Skin epidermis (tissue), 12 donors: ENCODE data around the gene C1orf146.
"Not testable (repeated sequence)": the region's sequence is repeated elsewhere in the genome, so short reads cannot be mapped to it uniquely, and the experiment has no call there.

Experiments used
- H3K27ac ChIP-seq, 21 experiments: fragments of 200-600 bp; sonication (generic) in 11 of 21; one replicate each; pipeline ENCODE4 v1.5.0; 2020; ENCODE audit warnings: mild to moderate bottlenecking in 3 of 21, inconsistent platforms in 2 of 21, moderate library complexity in 2 of 21
- H3K4me3 ChIP-seq, 7 experiments: fragments of 200-600 bp; sonication (generic) in 2 of 7; one replicate each; pipeline ENCODE4 v1.5.0; 2020; ENCODE audit warnings: inconsistent platforms in 2 of 7, mild to moderate bottlenecking in 2 of 7, moderate library complexity in 1 of 7

The C1orf146 gene, protein sequence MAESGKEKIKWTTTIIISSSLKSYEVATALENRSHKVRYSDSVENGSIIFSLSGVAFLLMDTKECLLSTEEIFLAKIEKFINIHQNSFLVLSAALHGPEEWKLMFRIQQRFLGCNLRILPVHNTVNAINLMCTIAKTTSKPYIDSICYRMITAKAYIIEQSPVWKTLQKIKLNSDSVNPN

DNA sequence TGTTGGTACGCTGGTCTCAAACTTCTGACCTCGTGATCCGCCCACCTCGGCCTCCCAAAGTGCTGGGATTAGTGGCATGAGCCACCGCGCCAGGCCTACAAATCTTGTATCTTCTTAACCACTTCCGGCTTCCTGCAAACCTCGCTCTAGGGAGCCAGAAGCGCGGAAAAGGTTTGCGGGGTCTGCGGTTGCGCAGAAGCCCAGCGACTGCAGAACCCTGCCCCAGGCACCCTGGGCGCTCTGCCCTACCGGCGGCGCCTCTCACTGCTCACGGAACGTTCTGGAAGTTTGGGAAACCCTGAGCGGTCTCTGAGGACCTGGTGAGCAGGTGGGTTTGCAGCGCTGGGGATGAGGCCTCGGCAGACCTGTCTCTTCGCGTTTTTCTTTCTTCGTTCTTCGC, at the start of gene C1orf146:
Gene C1orf146, plus strand, starts transcription at position 195 of the 400 bp plus-strand sequence. CDS start 13,506 bp downstream, outside the sequence.
- no peak within 1 kb of the TSS for H3K4me3 ChIP-seq
- H3K27ac ChIP-seq = no peak within 1 kb of the TSS

DNA sequence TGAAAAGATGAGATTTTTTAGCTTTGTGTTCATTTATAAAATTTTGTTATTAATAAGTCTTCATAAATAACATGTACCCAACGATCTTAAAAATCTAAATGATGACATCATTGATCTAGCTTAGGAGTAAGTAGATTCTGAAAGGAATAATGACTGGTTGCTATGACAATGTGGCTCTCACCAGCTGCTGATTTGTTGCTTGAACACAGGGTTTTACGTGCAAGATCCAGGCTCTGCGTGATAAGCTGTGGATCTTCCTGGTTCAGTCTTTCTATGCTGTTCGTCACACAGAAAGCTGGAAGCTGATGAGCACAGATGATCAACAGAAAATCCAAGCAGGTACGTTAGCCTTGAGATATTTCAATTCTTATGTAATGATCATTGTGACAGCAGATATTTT, 49.1 kb upstream of the C1orf146 start:
- Histone ChIP-seq H3K27ac (no peak overlapping the region), H3K4me3 (no peak overlapping the region)

DNA sequence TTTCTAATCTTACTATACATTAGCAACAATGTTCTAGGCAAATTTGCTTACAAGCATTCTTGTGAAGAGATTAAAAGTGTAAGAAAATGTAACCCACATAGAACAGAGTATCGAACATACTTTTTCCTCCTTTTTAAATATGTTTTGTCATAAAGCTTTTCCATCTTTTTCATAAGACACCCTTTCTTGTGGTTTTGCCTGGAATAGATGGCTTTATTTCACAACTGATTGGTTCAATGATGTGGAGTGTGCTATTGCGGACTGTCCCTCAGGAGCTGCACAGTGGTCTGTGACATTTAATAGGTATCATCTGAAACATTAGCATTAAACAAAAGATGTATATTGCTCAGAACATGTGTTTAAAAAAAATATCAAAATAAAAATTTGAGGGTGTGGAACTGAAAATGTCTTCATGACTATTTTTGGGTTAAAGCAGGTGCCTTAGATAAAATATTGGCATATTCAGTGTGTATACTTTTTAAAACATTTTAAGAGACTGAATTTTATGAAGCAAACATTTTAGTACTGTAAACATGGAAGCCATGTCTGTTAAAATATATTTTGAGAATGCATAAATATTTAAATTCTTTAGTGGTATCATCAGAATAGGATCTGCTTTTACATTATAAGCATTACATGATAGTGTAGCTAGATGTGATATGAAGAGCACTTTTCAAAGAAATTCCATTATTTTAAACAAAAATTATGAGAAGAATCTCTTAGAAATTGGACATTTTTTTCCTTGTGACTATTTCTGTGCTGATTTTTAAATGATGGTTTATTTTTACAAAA, 48.3 kb upstream of the C1orf146 start:
- H3K27ac ChIP-seq = no peak overlapping the region
- H3K4me3 ChIP-seq = no peak overlapping the region

DNA sequence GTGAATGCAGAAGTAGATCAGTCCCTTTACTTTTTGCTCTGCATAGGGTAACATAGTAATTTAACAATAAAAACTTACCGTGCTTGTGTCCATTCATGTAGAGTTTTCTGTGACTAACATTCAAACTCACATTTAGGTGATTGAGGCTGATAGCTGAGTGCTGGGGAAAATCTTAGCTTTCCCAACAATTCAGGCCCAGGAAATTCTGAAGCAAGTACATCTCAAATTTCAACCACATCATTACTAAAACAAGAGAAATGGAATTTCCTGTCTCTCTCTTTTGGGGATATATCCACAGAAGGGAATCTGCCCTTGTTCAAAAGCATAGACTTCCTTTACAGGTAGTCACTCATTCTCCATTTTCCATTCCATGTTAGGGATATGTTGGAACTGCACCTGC, 33.1 kb upstream of the C1orf146 start:
- H3K4me3 ChIP-seq = no peak overlapping the region

DNA sequence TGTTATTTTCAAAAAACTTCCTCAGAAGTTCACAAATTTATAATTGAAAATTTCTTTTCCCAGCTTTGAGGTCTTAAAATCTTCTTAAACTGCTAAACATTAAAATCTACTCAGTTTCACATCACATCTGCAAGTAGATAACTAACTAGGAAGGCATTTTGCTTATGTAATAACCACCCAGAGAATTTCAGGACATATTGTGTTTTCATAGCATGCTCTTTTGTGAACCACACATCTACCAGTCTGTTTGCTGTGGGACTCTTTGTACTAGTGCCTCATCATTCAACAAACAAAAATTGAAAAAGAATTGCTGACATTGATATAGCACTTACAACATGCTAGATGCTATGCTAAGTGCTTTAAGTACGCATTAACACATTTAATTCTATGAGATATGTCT, 31.6 kb upstream of the C1orf146 start:
- Histone ChIP-seq H3K4me3 (no peak overlapping the region), H3K27ac (no peak overlapping the region)

More for the DNA sequence above, 33.1 kb upstream of the C1orf146 start:
- no peak overlapping the region for H3K27ac ChIP-seq

DNA sequence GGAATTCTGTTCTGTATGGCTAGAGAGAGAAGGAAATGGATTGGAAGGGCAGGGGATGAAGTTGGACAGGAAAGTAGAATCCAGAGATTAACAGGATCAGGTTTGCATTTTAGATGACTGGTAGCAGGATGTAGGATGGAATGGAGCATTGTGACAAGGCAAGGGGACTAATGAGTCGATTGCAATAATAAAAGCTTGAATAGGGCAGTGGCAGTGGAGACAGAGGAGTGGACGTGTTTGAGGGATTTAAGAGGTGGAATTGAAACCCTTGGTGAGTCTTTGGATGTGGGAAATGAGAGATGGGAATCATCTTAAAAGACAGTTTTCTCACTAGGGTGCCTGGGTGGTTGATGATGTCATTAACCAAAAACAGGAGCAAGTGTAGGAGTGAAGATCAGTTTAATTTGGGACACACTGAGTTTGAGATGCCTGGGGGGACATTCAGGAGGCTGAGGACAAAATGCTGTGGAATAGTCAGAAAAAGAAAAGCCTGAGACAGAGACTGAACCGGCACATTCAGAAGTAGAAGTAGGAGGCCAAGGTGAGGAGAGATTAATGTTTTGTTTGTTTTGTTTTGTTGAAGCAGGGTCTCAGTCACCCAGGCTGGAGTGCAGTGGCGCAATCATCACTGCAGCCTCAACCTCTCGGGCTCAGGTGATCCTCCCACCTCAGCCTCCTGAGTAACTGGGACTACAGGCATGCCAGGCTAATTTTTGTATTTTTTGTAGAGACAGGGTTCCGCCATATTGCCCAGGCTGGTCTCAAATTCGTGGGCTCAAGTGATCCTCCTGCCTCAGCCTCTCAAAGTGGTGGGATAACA, 29.1 kb upstream of the C1orf146 start:
- Histone ChIP-seq H3K27ac (no peak overlapping the region), H3K4me3 (no peak overlapping the region)

DNA sequence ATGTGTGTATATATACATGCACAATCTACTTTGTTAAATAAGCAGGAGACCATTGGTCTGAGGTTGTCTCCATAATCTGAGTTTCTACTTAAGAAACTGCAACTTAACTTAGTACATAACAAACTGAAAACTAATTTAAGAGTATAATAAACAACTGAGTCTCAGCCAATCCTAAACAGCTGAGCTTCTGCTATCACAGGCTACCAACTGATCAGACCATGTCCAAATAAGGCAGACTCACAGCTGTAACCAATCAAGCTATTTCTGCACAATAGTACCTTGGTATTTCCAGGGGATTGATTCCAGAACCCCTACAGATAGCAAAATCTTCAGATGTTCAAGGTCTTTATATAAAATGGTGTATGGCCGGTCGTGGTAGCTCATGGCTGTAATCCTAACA, 26.0 kb upstream of the C1orf146 start:
- no peak overlapping the region for H3K27ac ChIP-seq
- H3K4me3 ChIP-seq = no peak overlapping the region

DNA sequence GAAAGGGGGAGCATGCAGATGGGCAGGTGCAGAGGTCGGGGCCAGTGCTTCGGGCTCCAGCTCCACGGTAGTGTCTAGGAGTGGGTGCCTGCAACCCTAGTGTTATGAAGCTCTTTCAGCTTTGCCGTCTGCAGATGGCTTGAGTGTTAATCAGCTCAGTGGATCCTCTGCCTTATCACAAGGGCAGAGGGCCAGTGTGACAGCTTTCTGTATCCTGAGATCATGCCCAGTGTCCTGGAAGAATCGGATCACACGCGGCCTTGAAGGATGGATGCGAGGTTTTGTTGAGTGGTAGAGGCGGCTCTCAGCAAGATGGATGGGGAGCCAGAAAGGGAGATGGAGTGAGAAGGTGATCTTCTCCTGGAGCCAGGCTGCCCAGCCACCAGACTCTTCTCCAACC, 25.5 kb upstream of the C1orf146 start:
- Histone ChIP-seq H3K27ac (no peak overlapping the region), H3K4me3 (no peak overlapping the region)

DNA sequence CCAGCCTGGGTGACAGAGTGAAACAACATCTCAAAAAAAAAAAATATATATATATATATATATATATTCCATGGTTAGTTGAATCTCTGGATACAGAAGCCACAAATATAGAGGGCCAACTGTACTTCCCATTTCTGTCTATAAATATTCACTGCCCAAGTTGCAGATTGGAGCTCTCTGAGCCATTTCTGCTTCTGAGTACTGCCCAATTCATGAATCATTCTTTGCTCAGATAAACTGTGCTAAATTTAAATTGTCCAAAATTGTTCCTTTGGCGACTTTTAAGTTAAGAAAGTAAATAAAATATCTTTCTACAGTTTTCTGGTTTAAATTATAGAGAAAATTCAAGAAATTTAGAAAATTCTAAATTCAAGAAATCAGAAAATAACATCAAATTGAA, 23.2 kb upstream of the C1orf146 start:
- Histone ChIP-seq H3K27ac (no peak overlapping the region), H3K4me3 (no peak overlapping the region)

DNA sequence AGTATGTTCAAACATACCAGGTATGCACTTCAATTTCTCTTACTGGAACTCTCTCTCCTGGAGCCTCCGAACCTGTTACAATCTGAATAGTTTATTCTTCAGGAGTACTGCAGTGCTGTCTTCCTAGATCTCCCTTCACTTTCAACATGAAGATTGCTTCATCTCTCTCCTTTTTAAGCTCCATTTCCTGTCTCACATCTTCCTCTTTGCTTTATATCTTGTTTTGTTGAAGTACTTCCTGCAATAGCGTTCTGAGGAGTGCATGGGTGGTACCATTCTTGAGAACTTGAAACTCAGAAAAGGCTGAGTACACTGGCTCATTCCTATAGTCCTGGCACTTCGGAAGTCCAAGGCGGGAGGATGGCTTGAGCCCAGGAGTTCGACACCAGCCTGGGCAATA, 15.7 kb upstream of the C1orf146 start:
- H3K4me3 ChIP-seq = no peak overlapping the region
- no peak overlapping the region for H3K27ac ChIP-seq

DNA sequence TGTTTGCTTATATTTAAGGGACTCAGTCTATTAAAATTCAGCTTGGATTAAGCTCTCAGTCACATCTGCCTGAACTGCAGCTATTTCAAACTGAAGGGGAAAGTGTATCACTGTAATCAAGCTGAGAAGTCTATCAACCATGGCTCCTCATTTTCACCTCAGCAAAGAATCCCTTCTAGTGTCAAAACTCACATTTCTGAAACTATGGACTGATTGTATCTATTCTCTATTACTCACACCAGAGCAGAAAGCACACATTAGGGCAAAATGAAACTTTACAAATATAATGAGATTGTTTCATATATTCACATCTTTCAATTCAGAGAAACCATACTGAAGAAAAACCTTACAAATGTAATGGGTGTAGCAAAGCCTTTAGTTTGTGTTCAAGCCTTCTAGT, 14.6 kb upstream of the C1orf146 start:
- no peak overlapping the region for H3K4me3 ChIP-seq
- H3K27ac ChIP-seq = no peak overlapping the region

DNA sequence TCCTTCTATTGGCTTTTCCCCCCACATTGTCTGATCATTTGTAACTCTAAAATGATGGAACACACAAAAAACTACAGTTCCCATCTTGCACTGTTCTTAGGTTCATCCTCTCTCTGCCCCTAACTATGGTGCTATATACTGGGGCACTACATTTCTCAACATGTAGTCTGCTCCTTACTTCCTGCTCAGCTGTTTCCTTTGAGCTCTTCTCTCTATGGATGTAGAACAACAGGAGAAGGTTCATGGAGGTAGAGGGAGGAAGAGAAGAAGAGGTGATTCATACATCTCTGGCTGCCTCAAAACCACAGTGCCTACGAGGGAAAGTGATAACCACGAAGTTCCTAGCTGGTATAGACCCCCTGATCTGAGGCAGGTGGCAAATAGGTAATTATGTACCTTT, 7.0 kb upstream of the C1orf146 start:
- Histone ChIP-seq H3K4me3 (no peak overlapping the region), H3K27ac (no peak overlapping the region)

DNA sequence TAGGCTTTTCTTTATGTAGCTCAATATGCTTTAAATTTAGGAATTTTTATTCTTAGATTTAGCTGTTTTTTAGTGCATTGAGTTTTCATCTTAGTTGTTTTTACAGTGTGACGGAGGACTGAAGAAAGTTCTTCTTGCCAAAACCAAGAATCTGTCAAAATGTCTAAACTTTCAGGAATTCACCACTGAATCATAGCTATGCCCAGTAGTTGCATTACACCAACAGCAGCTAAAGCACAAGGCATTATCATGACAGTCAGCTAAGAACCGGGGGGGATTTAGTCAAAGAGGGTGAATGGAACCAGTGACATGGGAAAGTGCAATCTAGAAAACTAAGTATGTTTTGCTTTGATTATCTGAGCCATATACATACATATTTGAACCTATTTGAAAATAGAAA, 6.5 kb upstream of the C1orf146 start:
- H3K4me3 ChIP-seq = no peak overlapping the region
- no peak overlapping the region for H3K27ac ChIP-seq

DNA sequence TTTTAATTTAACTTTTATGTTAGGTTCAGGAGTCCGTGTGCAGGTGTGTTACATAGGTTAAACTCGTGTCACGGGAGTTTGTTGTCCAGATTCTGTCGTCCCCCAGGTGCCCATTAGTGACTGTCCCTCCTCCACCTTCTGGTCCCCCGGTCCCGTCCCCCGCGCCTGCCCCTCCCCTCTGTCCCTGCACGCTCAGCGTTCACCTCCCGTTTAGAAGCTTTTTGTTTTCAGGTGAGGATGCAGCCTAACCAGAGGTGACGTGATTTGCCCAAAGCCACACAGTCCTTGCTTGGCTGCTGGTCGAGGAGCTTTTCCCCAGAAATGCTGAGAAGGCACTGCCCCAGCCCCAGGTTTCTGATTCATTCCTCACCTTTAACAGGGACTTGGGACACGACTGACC, 844 bp downstream of the C1orf146 start:
- H3K4me3 ChIP-seq = no peak overlapping the region
- no peak overlapping the region for H3K27ac ChIP-seq

DNA sequence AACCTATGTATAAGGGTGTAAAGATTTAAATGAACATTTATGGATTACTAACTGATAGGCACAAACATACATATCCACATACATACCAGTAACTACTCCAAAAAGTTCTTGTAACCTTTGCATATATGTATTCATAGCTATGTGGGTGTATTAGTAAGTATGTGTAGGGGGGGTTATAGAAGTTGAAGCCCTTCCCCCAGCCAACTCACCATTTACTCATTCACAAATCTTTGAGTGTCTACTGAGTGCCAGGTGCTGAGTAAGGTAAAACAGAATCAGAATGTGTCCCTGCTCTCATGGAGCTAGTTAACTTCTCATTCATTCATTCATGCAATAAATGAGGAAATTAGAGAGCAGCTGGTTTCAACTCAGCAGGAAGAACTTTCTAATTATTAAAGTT, 1.3 kb downstream of the C1orf146 start:
- H3K4me3 ChIP-seq = no peak overlapping the region
- H3K27ac ChIP-seq = no peak overlapping the region

DNA sequence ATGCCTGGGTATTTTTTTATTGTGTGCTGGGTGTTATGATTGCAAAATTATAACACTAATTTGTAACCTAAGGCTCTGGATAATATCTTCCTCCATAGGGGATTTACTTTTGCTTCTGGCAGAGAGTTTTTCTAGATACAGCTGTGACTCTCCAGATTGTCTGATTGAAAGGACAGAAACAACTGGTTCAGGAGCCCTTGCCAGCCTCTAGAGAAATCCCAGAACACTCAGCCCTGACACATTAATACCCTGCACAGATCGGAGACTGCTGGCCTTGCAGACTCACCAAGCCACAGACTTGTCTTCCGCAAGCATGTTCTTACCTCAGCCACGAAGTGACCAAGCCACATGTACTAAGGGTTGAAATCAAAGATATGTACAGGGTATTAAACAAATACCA, 10.7 kb downstream of the C1orf146 start:
- Histone ChIP-seq H3K27ac (no peak overlapping the region), H3K4me3 (no peak overlapping the region)

DNA sequence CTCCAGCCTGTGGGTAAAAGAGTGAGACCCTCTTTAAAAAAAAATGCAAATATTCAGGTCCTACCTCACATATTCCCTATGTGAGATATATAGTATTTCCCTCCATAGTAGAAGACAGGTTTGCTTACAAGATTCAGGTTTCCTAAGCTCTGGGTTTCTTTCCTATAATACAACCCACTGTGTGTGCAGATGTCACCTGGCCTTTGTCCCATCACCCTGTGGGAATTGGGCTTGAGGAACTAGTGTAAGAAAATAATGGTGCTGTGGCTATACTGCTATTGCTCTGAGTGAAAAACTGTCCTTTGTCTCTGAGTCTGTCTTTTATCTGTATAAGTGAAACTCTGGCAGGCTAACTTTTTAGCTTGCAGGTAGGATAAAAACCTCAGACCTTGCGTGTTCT, 13.0 kb downstream of the C1orf146 start:
- no peak overlapping the region for H3K27ac ChIP-seq
- no peak overlapping the region for H3K4me3 ChIP-seq

DNA sequence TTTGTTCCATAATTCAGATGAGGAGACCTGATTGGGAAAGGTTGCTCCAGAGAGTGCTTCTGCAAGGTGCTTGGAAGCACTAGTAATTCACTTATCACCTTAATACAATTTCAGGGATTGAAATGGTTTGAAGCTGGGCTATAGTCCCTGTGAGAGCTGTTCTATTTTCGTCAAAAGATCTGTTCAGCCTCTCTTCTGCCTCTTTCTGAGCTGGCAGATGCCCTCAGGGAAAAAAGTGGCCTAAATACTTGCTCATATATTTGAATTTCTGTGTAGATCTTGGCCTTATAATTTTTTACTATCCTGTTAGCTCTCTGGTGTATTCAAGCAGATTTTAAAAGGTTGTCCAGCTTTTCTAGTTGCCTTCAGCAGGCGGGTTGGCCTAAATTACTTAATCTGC, 22.3 kb downstream of the C1orf146 start:
- no peak overlapping the region for H3K4me3 ChIP-seq
- H3K27ac ChIP-seq = no peak overlapping the region

DNA sequence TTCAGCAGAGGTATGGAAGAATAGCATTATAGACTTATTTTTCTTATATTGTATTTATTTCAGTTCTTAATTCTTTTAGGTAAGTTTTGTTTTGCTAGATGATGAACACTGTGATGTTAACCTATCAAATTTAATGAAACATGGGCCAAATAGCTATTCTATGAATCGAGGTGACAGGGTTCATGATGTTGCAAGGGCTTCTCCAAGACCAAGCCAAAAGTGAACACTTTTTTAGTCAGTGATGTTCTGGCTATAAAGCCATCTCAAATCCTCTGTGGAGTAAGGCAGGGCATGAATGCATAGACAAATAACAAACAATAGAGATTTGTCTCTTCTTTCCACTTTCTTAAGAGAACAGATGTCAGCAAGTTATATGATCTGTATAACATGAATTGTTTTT, 26.7 kb downstream of the C1orf146 start:
- H3K27ac ChIP-seq = no peak overlapping the region
- H3K4me3 ChIP-seq = no peak overlapping the region

DNA sequence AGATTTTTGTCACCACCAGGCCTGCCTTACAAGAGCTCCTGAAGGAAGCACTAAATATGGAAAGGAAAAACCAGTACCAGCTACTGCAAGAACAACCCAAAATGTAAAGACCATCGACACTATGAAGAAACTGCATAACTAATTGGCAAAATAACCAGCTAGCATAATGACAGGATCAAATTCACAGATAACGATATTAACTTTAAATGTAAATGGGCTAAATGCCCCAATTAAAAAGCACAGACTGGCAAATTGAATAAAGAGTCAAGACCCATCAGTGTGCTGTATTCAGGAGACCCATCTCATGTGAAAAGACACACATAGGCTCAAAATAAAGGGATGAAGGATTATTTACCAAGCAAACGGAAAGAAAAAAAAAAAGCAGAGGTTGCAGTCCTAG, 37.0 kb downstream of the C1orf146 start:
- not testable (repeated sequence) for H3K27ac ChIP-seq, H3K4me3 ChIP-seq

DNA sequence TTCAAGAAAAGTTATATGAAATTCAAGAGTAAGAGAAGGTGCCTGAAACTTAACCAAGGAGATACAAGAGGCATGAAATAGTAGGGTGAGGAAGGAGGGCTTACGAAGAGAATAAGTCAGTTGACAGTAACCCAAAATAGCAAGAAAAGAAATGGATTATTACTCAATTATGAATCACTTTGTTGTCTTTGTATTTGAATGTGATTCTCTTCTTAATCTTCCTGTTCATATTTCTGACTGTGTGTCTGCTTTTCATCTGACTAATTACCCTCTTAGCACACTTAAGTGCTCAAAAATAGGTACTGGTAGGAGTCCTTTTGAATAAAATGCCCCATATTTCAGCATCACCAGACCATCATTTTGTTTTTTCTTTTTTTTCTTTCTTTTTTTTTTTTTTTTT, 41.6 kb downstream of the C1orf146 start:
- no peak overlapping the region for H3K27ac ChIP-seq
- H3K4me3 ChIP-seq = no peak overlapping the region
